GM23338 (cell line): ENCODE results near the gene SHISA7. TPM values are rescaled to one million over a fixed set of nuclear protein-coding genes. Genes with fewer than 3 reads are reported as not detected.

Experiments
- ATAC-seq: fragments of 200-7000 bp; cut with Tn5 transposase; 3 replicates; pipeline ENCODE4 v1.9.1; 2020
- DNase-seq: peaks from one replicate; pipeline ENCODE4 v3.0.0-alpha.2; 2015; ENCODE audit warnings: low spot score
- H2AFZ ChIP-seq: fragments of 200-600 bp; sonication (generic); 2 replicates; pipeline ENCODE4 v1.8.0; 2016; ENCODE audit warnings: antibody characterized with exemption, mild to moderate bottlenecking, moderate library complexity
- H3F3A ChIP-seq: fragments of 200-600 bp; sonication (generic); replicated peaks from 2 replicates; pipeline ENCODE4 v1.8.0; 2017; ENCODE audit warnings: antibody characterized with exemption, mixed run types, low read depth
- H3K27ac ChIP-seq: fragments of 200-600 bp; sonication (generic); 2 replicates; pipeline ENCODE4 v1.6.1; 2016; ENCODE audit warnings: low read depth
- H3K27me3 ChIP-seq: fragments of 200-600 bp; sonication (generic); 2 replicates; pipeline ENCODE4 v1.8.0; 2016; ENCODE audit warnings: mild to moderate bottlenecking, mixed run types, moderate library complexity; ENCODE audit not compliant: insufficient read depth
- H3K36me3 ChIP-seq: fragments of 200-600 bp; sonication (generic); 2 replicates; pipeline ENCODE4 v1.8.0; 2016; ENCODE audit warnings: mild to moderate bottlenecking; ENCODE audit not compliant: insufficient read depth
- H3K4me1 ChIP-seq: fragments of 200-600 bp; sonication (generic); 2 replicates; pipeline ENCODE4 v1.8.0; 2016; ENCODE audit warnings: mild to moderate bottlenecking, moderate library complexity; ENCODE audit not compliant: insufficient read depth
- H3K4me2 ChIP-seq: fragments of 200-600 bp; sonication (generic); 2 replicates; pipeline ENCODE4 v1.7.1; 2017; ENCODE audit warnings: mixed run types
- H3K4me3 ChIP-seq: fragments of 200-600 bp; sonication (generic); 2 replicates; pipeline ENCODE4 v1.6.1; 2016; ENCODE audit warnings: mixed run types
- H3K79me2 ChIP-seq: fragments of 200-600 bp; sonication (generic); replicated peaks from 2 replicates; pipeline ENCODE4 v1.8.0; 2017; ENCODE audit warnings: mild to moderate bottlenecking; ENCODE audit not compliant: insufficient read depth
- H3K9me2 ChIP-seq: fragments of 200-600 bp; sonication (generic); 2 replicates; pipeline ENCODE4 v1.8.0; 2017; ENCODE audit not compliant: insufficient read depth
- H4K20me1 ChIP-seq: fragments of 200-600 bp; sonication (generic); replicated peaks from 2 replicates; pipeline ENCODE4 v1.8.0; 2017; ENCODE audit warnings: mild to moderate bottlenecking; ENCODE audit not compliant: insufficient read depth
- H3K27ac Mint-ChIP-seq: 2 replicates; pipeline ENCODE4 v1.8.0; 2020; ENCODE audit warnings: inconsistent platforms, mild to moderate bottlenecking, moderate library complexity, mixed read lengths
- H3K27me3 Mint-ChIP-seq: 3 replicates; pipeline ENCODE4 v1.8.0; 2022; ENCODE audit warnings: low read depth, mild to moderate bottlenecking, moderate library complexity, mixed read lengths, inconsistent platforms; ENCODE audit not compliant: insufficient read depth, poor library complexity
- H3K36me3 Mint-ChIP-seq: 3 replicates; pipeline ENCODE4 v1.8.0; 2021; ENCODE audit warnings: low read depth, mild to moderate bottlenecking, inconsistent platforms, moderate library complexity, mixed read lengths
- H3K4me1 Mint-ChIP-seq: 3 replicates; pipeline ENCODE4 v1.8.0; 2020; ENCODE audit warnings: mild to moderate bottlenecking, inconsistent platforms, mixed read lengths
- H3K4me3 Mint-ChIP-seq: 3 replicates; pipeline ENCODE4 v1.8.0; 2021; ENCODE audit warnings: moderate library complexity, mild to moderate bottlenecking, inconsistent platforms, mixed read lengths
- H3K9me3 Mint-ChIP-seq: 3 replicates; pipeline ENCODE4 v1.8.0; 2020; ENCODE audit warnings: moderate library complexity, mild to moderate bottlenecking, inconsistent platforms, mixed read lengths
- CREB1 ChIP-seq: fragments of 250-450 bp; sonication (Bioruptor Pico); IDR thresholded peaks from 2 replicates; pipeline ENCODE4 v1.5.0; 2020; ENCODE audit warnings: low read depth, mild to moderate bottlenecking, moderate library complexity
- NANOG ChIP-seq: IDR thresholded peaks from 2 replicates; pipeline ENCODE4 v1.6.1; 2016; ENCODE audit warnings: antibody characterized with exemption, borderline replicate concordance
- POLR2AphosphoS5 ChIP-seq: IDR thresholded peaks from 2 replicates; pipeline ENCODE4 v1.6.1; 2016; ENCODE audit warnings: antibody characterized with exemption, low read depth
- ZNF114 ChIP-seq: fragments of 250-450 bp; sonication (Bioruptor Pico); IDR thresholded peaks from 2 replicates; pipeline ENCODE4 v1.5.0; 2020; ENCODE audit warnings: mild to moderate bottlenecking, moderate library complexity
- ZNF331 ChIP-seq: fragments of 250-450 bp; sonication (Bioruptor Pico); IDR thresholded peaks from 2 replicates; pipeline ENCODE4 v1.5.0; 2020; ENCODE audit warnings: low read depth, mild to moderate bottlenecking, moderate library complexity
- polyA plus RNA-seq: library from polyadenylated mRNA; unstranded; fragments of >200 nt; fragmentation: Nextera tagmentation; extraction: Ambion mirVana; gene quantifications from 2 replicates; pipeline ENCODE4 v1.2.1, GENCODE V29; 2016
- total RNA-seq: library from RNA; depleted of rRNA; stranded (reverse); fragments of >200 nt; shearing (Covaris generic); gene quantifications from 2 replicates; pipeline ENCODE4 v1.2.3, GENCODE V29; 2014
- TF ChIP-seq, protein P1 (sequence below): IDR thresholded peaks from one replicate; pipeline ENCODE4 v1.6.1; 2018; ENCODE audit warnings: antibody characterized with exemption; ENCODE audit not compliant: unreplicated experiment
- TF ChIP-seq, protein P2 (sequence below), 2 experiments: fragments of 200-600 bp in 1 of 2; sonication (generic) in 1 of 2; conservative IDR thresholded peaks; 2 replicates each; pipeline versions ENCODE4 v1.5.1 to v1.6.1; 2016 to 2017; ENCODE audit warnings: antibody characterized with exemption in 2 of 2, low read depth in 2 of 2, mild to moderate bottlenecking in 2 of 2, moderate library complexity in 1 of 2
- TF ChIP-seq, protein P3 (sequence below): fragments of 250-450 bp; sonication (Bioruptor Pico); IDR thresholded peaks from 2 replicates; pipeline ENCODE4 v1.5.0; 2020; ENCODE audit warnings: mild to moderate bottlenecking, moderate library complexity
- TF ChIP-seq, protein P4 (sequence below): IDR thresholded peaks from 2 replicates; pipeline ENCODE4 v1.6.1; 2016; ENCODE audit warnings: antibody characterized with exemption

Gene SHISA7
- total and polyA plus RNA-seq, 2 experiments from 2014 or later: 0.32 to 1.4 TPM

DNA sequence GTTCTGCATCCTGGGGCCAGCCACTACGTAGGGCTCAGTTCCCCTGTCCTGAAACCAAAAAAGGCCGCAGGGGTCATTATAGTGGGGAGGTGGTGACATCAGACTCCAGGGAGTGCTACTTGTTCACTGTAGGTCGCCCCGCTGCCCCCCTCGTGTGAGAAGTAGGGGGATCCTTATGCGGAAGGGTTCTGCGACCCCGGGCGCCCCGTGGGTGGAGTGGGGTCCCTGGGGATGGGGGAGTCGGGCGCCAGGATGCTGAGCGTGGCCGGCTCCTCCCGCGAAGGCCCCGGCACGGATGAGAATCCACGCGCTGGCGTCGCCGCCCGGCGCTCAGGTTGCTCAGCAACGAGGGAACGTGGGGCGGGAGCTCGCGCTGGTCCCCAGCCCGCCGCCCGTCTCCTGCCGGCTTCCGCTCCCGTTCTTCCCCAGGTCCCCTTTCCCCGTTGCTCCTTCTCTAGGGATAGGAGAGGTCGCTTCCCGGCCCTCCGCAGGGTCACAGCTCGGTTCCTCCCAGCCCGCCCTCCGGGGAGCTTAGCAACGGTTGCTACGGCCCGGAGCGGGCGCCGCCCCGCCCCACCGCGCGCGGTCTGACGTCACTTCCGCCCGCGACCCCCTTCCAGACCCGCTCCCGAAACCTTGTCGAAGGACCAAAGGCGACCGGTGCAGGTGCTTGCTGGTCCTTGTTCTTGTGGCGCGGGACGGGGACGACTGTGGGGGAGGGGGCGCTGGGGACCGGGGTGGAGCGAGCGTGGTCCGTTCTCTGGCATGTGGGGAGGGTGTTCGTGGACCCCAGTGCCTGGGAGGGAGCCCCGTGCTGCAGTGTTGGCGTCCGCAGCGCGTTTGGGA is 41.7 kb upstream of the SHISA7 start, which contains the start of gene NAT14:
NAT14 (plus strand) TSS at position 596 of the 846 bp plus-strand sequence. CDS start 521 bp downstream, outside the sequence.
- Mint-ChIP-seq H3K9me3 (no peaks in the 10 kb centered on the region; the same call in 2 of the 3 replicates), H3K27ac (peak within 1 kb of the TSS; percentile 97), H3K4me1 (peaks cover 29% of the 10 kb centered on the region), H3K36me3 (peaks cover 2% of the 10 kb centered on the region; the same call in 2 of the 3 replicates), H3K27me3 (peaks cover 14% of the 10 kb centered on the region), H3K4me3 (peak within 1 kb of the TSS; percentile 91)
- H3K27ac ChIP-seq: peak within 1 kb of the TSS; percentile 74; the same call in 1 of the 2 replicates
- H3K79me2 ChIP-seq: no peaks in the 10 kb centered on the region
- DNase-seq: peak; percentile 95
- H3K4me2 ChIP-seq: peak within 1 kb of the TSS; percentile 95
- H2AFZ ChIP-seq: 0 out of 2 replicates have a peak within 1 kb of the TSS, but pooled peaks have one; percentile 47
- no peaks in the 10 kb centered on the region for H3K36me3 ChIP-seq
- H4K20me1 ChIP-seq: no peaks in the 10 kb centered on the region
- TF ChIP-seq POLR2AphosphoS5 (peak; percentile 74), NANOG (no peak), ZNF114 (CRISPR knock-in tag) (no peak), CREB1 (peak; percentile 95), ZNF331 (CRISPR knock-in tag) (no peak)
- TF ChIP-seq, protein P1, sequence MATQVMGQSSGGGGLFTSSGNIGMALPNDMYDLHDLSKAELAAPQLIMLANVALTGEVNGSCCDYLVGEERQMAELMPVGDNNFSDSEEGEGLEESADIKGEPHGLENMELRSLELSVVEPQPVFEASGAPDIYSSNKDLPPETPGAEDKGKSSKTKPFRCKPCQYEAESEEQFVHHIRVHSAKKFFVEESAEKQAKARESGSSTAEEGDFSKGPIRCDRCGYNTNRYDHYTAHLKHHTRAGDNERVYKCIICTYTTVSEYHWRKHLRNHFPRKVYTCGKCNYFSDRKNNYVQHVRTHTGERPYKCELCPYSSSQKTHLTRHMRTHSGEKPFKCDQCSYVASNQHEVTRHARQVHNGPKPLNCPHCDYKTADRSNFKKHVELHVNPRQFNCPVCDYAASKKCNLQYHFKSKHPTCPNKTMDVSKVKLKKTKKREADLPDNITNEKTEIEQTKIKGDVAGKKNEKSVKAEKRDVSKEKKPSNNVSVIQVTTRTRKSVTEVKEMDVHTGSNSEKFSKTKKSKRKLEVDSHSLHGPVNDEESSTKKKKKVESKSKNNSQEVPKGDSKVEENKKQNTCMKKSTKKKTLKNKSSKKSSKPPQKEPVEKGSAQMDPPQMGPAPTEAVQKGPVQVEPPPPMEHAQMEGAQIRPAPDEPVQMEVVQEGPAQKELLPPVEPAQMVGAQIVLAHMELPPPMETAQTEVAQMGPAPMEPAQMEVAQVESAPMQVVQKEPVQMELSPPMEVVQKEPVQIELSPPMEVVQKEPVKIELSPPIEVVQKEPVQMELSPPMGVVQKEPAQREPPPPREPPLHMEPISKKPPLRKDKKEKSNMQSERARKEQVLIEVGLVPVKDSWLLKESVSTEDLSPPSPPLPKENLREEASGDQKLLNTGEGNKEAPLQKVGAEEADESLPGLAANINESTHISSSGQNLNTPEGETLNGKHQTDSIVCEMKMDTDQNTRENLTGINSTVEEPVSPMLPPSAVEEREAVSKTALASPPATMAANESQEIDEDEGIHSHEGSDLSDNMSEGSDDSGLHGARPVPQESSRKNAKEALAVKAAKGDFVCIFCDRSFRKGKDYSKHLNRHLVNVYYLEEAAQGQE: no peak
- TF ChIP-seq, protein P2, sequence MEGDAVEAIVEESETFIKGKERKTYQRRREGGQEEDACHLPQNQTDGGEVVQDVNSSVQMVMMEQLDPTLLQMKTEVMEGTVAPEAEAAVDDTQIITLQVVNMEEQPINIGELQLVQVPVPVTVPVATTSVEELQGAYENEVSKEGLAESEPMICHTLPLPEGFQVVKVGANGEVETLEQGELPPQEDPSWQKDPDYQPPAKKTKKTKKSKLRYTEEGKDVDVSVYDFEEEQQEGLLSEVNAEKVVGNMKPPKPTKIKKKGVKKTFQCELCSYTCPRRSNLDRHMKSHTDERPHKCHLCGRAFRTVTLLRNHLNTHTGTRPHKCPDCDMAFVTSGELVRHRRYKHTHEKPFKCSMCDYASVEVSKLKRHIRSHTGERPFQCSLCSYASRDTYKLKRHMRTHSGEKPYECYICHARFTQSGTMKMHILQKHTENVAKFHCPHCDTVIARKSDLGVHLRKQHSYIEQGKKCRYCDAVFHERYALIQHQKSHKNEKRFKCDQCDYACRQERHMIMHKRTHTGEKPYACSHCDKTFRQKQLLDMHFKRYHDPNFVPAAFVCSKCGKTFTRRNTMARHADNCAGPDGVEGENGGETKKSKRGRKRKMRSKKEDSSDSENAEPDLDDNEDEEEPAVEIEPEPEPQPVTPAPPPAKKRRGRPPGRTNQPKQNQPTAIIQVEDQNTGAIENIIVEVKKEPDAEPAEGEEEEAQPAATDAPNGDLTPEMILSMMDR (conservative IDR thresholded peaks at IDR 0.05; ENCODE audit: low read depth in 2 of 2): no peak
- TF ChIP-seq, protein P3, sequence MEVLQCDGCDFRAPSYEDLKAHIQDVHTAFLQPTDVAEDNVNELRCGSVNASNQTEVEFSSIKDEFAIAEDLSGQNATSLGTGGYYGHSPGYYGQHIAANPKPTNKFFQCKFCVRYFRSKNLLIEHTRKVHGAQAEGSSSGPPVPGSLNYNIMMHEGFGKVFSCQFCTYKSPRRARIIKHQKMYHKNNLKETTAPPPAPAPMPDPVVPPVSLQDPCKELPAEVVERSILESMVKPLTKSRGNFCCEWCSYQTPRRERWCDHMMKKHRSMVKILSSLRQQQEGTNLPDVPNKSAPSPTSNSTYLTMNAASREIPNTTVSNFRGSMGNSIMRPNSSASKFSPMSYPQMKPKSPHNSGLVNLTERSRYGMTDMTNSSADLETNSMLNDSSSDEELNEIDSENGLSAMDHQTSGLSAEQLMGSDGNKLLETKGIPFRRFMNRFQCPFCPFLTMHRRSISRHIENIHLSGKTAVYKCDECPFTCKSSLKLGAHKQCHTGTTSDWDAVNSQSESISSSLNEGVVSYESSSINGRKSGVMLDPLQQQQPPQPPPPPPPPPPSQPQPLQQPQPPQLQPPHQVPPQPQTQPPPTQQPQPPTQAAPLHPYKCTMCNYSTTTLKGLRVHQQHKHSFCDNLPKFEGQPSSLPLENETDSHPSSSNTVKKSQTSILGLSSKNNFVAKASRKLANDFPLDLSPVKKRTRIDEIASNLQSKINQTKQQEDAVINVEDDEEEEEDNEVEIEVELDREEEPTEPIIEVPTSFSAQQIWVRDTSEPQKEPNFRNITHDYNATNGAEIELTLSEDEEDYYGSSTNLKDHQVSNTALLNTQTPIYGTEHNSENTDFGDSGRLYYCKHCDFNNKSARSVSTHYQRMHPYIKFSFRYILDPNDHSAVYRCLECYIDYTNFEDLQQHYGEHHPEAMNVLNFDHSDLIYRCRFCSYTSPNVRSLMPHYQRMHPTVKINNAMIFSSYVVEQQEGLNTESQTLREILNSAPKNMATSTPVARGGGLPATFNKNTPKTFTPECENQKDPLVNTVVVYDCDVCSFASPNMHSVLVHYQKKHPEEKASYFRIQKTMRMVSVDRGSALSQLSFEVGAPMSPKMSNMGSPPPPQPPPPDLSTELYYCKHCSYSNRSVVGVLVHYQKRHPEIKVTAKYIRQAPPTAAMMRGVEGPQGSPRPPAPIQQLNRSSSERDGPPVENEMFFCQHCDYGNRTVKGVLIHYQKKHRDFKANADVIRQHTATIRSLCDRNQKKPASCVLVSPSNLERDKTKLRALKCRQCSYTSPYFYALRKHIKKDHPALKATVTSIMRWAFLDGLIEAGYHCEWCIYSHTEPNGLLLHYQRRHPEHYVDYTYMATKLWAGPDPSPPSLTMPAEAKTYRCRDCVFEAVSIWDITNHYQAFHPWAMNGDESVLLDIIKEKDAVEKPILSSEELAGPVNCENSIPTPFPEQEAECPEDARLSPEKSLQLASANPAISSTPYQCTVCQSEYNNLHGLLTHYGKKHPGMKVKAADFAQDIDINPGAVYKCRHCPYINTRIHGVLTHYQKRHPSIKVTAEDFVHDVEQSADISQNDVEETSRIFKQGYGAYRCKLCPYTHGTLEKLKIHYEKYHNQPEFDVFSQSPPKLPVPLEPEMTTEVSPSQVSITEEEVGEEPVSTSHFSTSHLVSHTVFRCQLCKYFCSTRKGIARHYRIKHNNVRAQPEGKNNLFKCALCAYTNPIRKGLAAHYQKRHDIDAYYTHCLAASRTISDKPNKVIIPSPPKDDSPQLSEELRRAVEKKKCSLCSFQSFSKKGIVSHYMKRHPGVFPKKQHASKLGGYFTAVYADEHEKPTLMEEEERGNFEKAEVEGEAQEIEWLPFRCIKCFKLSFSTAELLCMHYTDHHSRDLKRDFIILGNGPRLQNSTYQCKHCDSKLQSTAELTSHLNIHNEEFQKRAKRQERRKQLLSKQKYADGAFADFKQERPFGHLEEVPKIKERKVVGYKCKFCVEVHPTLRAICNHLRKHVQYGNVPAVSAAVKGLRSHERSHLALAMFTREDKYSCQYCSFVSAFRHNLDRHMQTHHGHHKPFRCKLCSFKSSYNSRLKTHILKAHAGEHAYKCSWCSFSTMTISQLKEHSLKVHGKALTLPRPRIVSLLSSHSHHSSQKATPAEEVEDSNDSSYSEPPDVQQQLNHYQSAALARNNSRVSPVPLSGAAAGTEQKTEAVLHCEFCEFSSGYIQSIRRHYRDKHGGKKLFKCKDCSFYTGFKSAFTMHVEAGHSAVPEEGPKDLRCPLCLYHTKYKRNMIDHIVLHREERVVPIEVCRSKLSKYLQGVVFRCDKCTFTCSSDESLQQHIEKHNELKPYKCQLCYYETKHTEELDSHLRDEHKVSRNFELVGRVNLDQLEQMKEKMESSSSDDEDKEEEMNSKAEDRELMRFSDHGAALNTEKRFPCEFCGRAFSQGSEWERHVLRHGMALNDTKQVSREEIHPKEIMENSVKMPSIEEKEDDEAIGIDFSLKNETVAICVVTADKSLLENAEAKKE (CRISPR knock-in tag): no peak
- TF ChIP-seq, protein P4, sequence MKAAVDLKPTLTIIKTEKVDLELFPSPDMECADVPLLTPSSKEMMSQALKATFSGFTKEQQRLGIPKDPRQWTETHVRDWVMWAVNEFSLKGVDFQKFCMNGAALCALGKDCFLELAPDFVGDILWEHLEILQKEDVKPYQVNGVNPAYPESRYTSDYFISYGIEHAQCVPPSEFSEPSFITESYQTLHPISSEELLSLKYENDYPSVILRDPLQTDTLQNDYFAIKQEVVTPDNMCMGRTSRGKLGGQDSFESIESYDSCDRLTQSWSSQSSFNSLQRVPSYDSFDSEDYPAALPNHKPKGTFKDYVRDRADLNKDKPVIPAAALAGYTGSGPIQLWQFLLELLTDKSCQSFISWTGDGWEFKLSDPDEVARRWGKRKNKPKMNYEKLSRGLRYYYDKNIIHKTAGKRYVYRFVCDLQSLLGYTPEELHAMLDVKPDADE: no peak; the same call in 1 of the 2 replicates
- H3K4me3 ChIP-seq: peak within 1 kb of the TSS; percentile 80
- H3K4me1 ChIP-seq: peaks cover 22% of the 10 kb centered on the region; the same call in 1 of the 2 replicates
- H3K9me2 ChIP-seq: no peaks in the 10 kb centered on the region
- peak; percentile 49 for ATAC-seq
- peaks cover 17% of the 10 kb centered on the region for H3F3A ChIP-seq
- no peaks in the 10 kb centered on the region for H3K27me3 ChIP-seq
